Panc1 (cell line): Measurements from ENCODE around the gene KRT8. TPM values are rescaled to one million over a fixed set of nuclear protein-coding genes. Genes with fewer than 3 reads are reported as not detected.
A peak's percentile ranks its signal among the peaks of the same experiment; 100 is the strongest.

Experiments
- ATAC-seq: fragments of 200-7000 bp; cut with Tn5 transposase; 2 replicates; pipeline ENCODE4 v1.9.1; 2020; ENCODE audit warnings: mild to moderate bottlenecking, moderate library complexity
- BruUV-seq: library from RNA; stranded (reverse); fragments of 400-500 nt; replicated peaks from 2 replicates; lab custom pipeline; 2021; lab: Mats Ljungman, UMichigan
- CTCF ChIA-PET: fragments of 300-600 bp; sonication (Branson Sonifier 250); formaldehyde crosslinking; loops from one replicate; lab custom pipeline; 2022; ENCODE audit warnings: antibody characterized with exemption; lab: Charles Lee
- POLR2A ChIA-PET: fragments of 300-600 bp; sonication (Branson Sonifier 250); formaldehyde crosslinking; loops from one replicate; lab custom pipeline; 2022; ENCODE audit warnings: antibody characterized with exemption; lab: Charles Lee
- DNase-seq: peaks from one replicate; pipeline ENCODE4 v3.0.0-alpha.2; 2010; ENCODE audit warnings: low read depth, low spot score
- H3K27ac ChIP-seq: 2 replicates; pipeline ENCODE4 v1.5.1; 2011; ENCODE audit warnings: mild to moderate bottlenecking, low read length, inconsistent platforms
- H3K27me3 ChIP-seq: fragments of 200-500 bp; sonication (Bioruptor generic); 2 replicates; pipeline ENCODE4 v1.6.0; 2014; ENCODE audit warnings: low read length, inconsistent platforms; ENCODE audit not compliant: control insufficient read depth, insufficient read depth
- H3K36me3 ChIP-seq: fragments of 200-500 bp; sonication (Bioruptor generic); 2 replicates; pipeline ENCODE4 v1.5.1; 2014; ENCODE audit warnings: inconsistent platforms, mild to moderate bottlenecking, low read length, moderate library complexity; ENCODE audit not compliant: control insufficient read depth, insufficient read depth
- H3K4me1 ChIP-seq: 2 replicates; pipeline ENCODE4 v1.5.1; 2011; ENCODE audit warnings: inconsistent platforms, mild to moderate bottlenecking, low read length, moderate library complexity; ENCODE audit not compliant: control insufficient read depth, insufficient read depth
- H3K4me3 ChIP-seq, 2 experiments: 2 replicates each; pipeline ENCODE4 v1.5.1; 2011 to 2012; ENCODE audit warnings: low read depth in 2 of 2, low read length in 2 of 2, mild to moderate bottlenecking in 2 of 2, inconsistent platforms in 1 of 2, moderate library complexity in 1 of 2
- H3K9me3 ChIP-seq: fragments of 200-500 bp; sonication (Bioruptor generic); 2 replicates; pipeline ENCODE4 v1.5.1; 2014; ENCODE audit warnings: low read depth, mild to moderate bottlenecking, inconsistent platforms, low read length, moderate library complexity; ENCODE audit not compliant: control insufficient read depth, insufficient read depth
- POLR2AphosphoS5 ChIP-seq: IDR thresholded peaks from 2 replicates; pipeline ENCODE4 v1.6.1; 2012; ENCODE audit warnings: mild to moderate bottlenecking, low read depth, low read length, moderate library complexity
- SIN3A ChIP-seq: IDR thresholded peaks from 2 replicates; pipeline ENCODE4 v1.6.1; 2012; ENCODE audit warnings: low read depth, mild to moderate bottlenecking, low read length, moderate library complexity, borderline replicate concordance; ENCODE audit not compliant: insufficient read depth
- TCF7L2 ChIP-seq: IDR thresholded peaks from 2 replicates; pipeline ENCODE4 v1.6.1; 2011; ENCODE audit warnings: mild to moderate bottlenecking, low read depth, low read length, inconsistent platforms
- in situ Hi-C: cut with HindIII; loops from 2 replicates; pipeline ENCODE4 v1.10.0; 2016; ENCODE audit warnings: low sequenced_read_pairs, low pct_unique_long_range_greater_than_20kb
- intact Hi-C: fragments of 100-400 bp; cut with micrococcal nuclease; formaldehyde crosslinking; loops from one replicate; pipeline ENCODE4 v1.10.0; 2022; ENCODE audit not compliant: unreplicated experiment
- total RNA-seq: library from RNA; stranded (reverse); gene quantifications from one replicate; pipeline ENCODE4 v1.2.1, GENCODE V29; 2021; ENCODE audit not compliant: unreplicated experiment
- TF ChIP-seq, protein P1 (sequence below): fragments of 450-650 bp; IDR thresholded peaks from 2 replicates; pipeline ENCODE4 v1.5.1; 2017; ENCODE audit warnings: mild to moderate bottlenecking
- TF ChIP-seq, protein P2 (sequence below), 2 experiments: IDR thresholded peaks; 2 replicates each; pipeline ENCODE4 v1.6.1; 2011 to 2012; ENCODE audit warnings: low read depth in 2 of 2, control low read depth in 1 of 2, low read length in 1 of 2, mild to moderate bottlenecking in 1 of 2, moderate library complexity in 1 of 2; ENCODE audit not compliant: insufficient read depth in 1 of 2

Gene KRT8
- total RNA-seq, 1 experiment from 2014 or later: 6,125 TPM

DNA sequence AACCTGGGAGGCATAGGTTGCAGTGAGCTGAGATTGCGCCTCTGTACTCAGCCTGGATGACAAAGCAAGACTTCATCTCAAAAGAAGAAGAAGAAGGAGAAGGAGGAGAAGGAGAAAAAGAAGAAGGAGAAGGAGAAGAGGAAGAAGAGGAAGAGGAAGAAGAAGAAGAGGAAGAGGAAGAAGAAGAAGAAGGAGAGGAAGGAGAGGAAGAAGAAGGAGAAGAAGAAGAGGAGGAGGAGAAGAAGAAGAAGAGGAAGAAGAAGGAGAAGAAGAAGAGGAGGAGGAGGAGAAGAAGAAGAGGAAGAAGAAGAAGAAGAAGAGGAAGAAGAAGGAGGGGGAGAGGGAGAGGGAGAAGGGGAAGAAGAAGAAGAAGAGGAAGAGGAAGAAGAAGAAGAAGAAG lies 12.9 kb upstream of the KRT8 start:
- H3K9me3 ChIP-seq: no peaks in the 10 kb centered on the region
- CTCF ChIA-PET: no interaction called here
- no TSS peak for BruUV-seq
- TF ChIP-seq, protein P1, sequence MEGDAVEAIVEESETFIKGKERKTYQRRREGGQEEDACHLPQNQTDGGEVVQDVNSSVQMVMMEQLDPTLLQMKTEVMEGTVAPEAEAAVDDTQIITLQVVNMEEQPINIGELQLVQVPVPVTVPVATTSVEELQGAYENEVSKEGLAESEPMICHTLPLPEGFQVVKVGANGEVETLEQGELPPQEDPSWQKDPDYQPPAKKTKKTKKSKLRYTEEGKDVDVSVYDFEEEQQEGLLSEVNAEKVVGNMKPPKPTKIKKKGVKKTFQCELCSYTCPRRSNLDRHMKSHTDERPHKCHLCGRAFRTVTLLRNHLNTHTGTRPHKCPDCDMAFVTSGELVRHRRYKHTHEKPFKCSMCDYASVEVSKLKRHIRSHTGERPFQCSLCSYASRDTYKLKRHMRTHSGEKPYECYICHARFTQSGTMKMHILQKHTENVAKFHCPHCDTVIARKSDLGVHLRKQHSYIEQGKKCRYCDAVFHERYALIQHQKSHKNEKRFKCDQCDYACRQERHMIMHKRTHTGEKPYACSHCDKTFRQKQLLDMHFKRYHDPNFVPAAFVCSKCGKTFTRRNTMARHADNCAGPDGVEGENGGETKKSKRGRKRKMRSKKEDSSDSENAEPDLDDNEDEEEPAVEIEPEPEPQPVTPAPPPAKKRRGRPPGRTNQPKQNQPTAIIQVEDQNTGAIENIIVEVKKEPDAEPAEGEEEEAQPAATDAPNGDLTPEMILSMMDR: no peak
- TF ChIP-seq, protein P2, sequence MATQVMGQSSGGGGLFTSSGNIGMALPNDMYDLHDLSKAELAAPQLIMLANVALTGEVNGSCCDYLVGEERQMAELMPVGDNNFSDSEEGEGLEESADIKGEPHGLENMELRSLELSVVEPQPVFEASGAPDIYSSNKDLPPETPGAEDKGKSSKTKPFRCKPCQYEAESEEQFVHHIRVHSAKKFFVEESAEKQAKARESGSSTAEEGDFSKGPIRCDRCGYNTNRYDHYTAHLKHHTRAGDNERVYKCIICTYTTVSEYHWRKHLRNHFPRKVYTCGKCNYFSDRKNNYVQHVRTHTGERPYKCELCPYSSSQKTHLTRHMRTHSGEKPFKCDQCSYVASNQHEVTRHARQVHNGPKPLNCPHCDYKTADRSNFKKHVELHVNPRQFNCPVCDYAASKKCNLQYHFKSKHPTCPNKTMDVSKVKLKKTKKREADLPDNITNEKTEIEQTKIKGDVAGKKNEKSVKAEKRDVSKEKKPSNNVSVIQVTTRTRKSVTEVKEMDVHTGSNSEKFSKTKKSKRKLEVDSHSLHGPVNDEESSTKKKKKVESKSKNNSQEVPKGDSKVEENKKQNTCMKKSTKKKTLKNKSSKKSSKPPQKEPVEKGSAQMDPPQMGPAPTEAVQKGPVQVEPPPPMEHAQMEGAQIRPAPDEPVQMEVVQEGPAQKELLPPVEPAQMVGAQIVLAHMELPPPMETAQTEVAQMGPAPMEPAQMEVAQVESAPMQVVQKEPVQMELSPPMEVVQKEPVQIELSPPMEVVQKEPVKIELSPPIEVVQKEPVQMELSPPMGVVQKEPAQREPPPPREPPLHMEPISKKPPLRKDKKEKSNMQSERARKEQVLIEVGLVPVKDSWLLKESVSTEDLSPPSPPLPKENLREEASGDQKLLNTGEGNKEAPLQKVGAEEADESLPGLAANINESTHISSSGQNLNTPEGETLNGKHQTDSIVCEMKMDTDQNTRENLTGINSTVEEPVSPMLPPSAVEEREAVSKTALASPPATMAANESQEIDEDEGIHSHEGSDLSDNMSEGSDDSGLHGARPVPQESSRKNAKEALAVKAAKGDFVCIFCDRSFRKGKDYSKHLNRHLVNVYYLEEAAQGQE (IDR thresholded peaks at IDR 0.05; ENCODE audit: insufficient read depth in 1 of 2, low read depth in 2 of 2, low read length in 1 of 2): no peak
- TF ChIP-seq POLR2AphosphoS5 (no peak), SIN3A (no peak), TCF7L2 (no peak)
- intact Hi-C loops: no loop called here
- peaks cover 13% of the 10 kb centered on the region for H3K4me1 ChIP-seq
- H3K36me3 ChIP-seq: no peaks in the 10 kb centered on the region
- H3K27ac ChIP-seq: no peak overlapping the region
- H3K4me3 ChIP-seq: no peak overlapping the region
- DNase-seq (no peak), ATAC-seq (no peak)
- POLR2A ChIA-PET: interaction anchor here (1.0 kb wide), 1 partner anchor 32 kb away, joined by 3 read pairs; no protein-coding TSS in a partner anchor
- in situ Hi-C loops: no loop called here
- no peaks in the 10 kb centered on the region for H3K27me3 ChIP-seq

DNA sequence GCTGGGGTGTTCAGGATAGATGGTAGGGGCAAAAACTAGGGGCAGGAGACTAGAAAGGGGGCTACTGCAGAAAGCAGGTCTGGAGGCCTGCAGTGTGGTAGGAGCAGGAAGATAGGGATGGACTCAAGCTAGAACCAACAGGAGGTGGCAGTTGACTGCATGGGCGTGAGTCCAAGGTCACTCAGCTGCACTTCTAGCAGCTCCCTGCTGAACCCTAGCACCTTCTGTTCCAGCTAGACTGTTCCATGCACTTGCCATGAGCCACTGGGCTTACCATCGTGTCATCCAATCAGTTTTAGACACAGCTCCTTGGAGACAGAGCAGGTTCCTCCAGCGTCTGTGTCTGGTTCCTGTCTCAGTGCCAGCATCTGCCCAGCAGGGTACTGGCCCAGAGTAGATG lies 11.3 kb upstream of the KRT8 start:
- BruUV-seq: no TSS peak
- Histone ChIP-seq H3K27me3 (no peaks in the 10 kb centered on the region), H3K36me3 (no peaks in the 10 kb centered on the region), H3K9me3 (no peaks in the 10 kb centered on the region), H3K4me1 (peaks cover 4% of the 10 kb centered on the region; the same call in 1 of the 2 replicates), H3K27ac (peak overlapping the region; percentile 26; the same call in 1 of the 2 replicates), H3K4me3 (no peak overlapping the region)
- ATAC-seq (peak; percentile 32), DNase-seq (no peak)
- POLR2A ChIA-PET: interaction anchor here (1.0 to 1.1 kb wide), 2 partner anchors 9 to 10 kb away, joined by 3 to 5 read pairs; no protein-coding TSS in a partner anchor
- CTCF ChIA-PET: interaction anchor here (0.8 kb wide), 1 partner anchor 11 kb away, joined by 3 read pairs; no protein-coding TSS in a partner anchor
- intact Hi-C loops (no loop called here), in situ Hi-C loops (no loop called here)
- TF ChIP-seq, protein P1: no peak
